NK-92 (cell line): ENCODE results near the gene TCTN3.
"Not testable (repeated sequence)": the region's sequence is repeated elsewhere in the genome, so short reads cannot be mapped to it uniquely, and the experiment has no call there.

ENCODE experiments used
- DNase-seq: peaks from one replicate; lab custom pipeline; 2025; ENCODE audit not compliant: unreplicated experiment; lab: John Stamatoyannopoulos, UW

TCTN3 gene

DNA sequence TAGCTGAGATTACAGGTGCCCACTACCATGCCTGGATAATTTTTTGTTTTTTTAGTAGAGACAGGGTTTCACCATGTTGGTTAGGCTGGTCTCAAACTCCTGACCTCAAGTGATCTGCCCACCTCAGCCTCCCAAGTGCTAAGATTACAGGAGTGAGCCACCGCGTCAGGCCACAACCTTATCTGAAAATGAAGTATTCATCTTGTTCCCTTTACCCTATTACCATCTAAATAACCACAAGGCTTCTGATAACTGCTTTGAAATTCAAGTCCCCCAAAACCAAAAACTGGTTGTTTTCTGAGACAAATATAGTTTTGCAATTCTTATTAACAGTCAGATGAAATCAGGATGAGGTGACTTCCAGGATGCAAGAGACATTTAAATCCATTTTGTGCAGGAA lies 2.4 kb downstream of the TCTN3 start:
- no peak for DNase-seq

DNA sequence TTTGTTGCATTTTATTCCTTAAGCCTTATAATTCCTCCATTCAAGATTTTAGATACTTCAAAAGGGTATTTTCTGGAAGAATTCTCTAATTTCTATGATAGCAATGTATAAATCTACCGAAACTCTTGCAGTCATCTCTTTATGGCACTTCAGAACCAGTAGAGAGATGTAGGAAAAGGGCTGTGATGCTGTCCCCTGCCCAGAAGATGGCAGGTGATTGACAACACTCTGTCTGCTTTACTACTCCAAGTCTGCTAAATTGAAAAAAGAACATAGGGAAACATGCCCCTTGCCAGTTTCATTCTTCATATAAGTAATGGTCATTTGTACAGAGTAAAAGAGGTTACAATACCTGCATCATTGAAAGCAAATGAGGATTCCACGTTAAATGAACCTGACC lies 5.1 kb downstream of the TCTN3 start:
- no peak for DNase-seq

DNA sequence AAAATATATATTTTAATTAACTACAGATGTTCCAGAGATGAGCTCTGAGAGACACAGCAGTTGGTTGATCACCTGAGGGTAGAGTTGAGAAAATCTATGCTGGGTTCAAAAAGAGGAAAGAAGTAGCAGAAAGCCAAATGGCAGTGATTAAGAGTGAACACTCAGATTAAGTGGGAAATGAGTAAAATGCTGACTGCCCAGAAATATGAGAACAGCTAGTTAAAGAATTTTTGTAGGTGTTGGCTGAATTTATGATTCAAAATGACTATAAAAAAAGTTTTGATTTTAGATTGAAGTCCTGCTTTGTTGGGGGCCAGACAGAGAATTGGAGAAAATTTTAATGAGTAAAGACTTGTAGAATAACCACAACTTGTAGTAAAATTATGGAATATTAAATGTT lies 9.8 kb downstream of the TCTN3 start:
- DNase-seq: no peak

DNA sequence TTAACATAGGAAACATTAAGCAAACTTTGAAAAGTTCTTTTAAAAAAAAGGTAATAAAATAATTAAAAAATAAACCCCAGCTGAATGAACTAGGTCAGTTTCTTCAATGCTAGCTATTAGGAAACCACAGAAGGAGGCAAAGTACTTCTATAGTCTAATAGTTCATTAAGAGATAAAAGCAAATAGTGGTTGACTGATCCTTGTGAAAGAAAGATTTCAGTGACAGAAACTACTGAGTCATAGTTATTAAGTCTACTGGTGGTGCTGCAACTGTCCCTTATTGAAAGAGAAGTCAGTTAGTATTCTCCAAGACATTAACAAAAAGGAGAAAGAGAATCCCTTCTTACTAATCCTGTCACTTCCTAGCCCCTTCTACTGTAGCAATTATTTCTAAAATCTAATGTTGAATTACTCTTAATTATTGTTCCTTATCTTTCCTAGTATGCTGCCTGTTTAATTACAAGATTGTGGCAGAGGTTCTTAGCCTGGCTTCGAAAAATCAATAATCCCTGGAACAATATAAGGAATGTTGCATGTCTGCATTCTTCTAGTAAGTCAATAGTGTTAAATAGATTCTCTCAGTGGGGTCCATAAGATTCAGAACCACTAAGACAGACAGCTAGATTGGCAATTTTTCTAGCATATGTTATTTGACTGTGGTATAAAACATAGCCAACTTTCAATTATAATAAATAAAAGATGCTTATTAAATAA lies 18.2 kb downstream of the TCTN3 start:
- no peak for DNase-seq

DNA sequence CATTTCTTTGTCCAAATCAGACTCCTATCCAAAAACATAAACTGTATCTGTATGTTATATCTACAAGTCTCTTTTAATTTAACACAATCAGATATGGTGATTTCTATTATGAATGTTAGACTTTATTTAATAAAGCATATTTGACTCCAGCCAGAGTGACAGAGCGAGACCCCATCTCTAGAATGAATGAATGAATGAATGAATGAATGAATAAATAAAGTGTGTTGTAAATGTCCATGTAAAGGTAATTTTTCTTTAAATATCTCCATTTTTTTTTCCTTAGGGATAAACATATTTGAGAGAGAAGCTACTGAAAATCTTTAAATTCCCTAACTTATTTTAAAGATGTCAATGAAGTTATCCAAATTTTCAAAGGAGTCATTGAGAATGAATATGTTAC lies 19.1 kb downstream of the TCTN3 start:
- no peak for DNase-seq

DNA sequence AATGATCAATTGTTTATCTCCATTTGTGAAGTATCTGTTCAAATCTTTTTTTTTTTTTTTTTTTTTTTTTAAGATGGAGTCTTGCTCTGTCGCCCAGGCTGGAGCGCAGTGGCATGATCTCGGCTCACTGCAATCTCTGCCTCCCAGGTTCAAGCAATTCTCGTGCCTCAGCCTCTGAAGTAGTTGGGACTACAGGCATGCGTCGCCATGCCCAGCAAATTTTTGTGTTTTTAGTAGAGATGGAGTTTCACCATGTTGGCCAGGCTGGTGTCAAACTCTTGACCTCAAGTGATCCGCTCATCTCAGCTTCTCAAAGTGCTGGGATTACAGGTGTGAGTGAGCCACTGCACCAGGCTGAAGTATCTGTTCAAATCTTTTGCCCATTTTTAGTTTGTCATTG lies 21.1 kb downstream of the TCTN3 start:
- DNase-seq: not testable (repeated sequence)

DNA sequence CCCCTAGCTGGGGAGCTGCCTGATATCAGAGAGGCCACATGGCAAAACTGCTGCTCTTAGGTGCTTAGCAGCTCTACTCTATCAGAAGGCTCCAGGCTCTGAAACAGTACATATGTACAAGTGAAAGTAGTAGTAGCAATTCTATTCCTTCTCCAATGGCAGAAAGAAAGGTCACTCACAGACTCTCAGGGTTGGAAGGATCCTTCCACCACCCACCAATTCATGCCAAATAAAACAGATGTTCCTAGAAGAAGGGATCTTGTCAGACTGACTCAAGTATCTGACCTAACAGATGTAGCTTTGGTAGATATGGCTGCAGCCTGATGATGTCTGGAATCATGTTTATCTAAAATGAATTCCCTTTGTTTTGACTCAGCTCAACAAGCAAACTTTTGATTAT lies 29.2 kb downstream of the TCTN3 start:
- DNase-seq: no peak

DNA sequence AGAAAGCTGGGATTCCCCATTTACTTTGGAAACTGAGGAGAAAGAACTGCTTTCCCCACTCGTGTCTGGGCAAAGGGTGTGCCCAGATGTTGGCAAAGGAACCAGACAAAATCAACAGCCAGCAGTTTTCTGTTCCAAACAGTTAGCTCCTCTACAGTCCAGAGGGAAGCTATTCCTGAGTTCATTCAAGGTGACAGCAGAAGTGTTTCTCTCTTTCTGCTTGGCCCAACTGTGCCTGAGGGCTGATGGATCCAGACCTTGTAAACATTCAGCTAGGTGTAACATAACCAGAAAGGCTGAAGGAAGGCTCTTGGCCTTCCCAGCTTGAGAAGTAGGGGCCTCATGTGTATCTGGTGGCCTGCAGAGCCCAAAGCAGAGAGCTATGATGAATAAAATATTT lies 30.2 kb downstream of the TCTN3 start:
- no peak for DNase-seq

DNA sequence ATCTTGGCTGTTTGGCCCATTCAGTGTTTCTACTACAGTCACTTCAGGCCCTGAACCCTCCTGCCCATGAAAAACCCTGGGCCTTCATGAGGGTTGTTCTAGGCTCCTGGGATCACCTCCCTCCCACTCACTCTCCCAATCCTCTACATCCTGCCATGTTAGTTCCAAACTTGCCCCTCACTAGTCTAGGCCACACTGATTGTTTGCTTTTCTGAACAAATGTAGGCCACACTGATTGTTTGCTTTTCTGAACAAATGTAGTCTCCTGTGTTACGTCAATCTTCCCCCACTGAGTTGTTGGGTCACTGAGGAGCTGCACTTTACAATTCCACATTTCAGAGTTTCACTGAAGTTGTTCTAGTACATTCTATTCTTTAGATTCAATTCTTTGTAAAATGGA lies 31.9 kb downstream of the TCTN3 start:
- no peak for DNase-seq

DNA sequence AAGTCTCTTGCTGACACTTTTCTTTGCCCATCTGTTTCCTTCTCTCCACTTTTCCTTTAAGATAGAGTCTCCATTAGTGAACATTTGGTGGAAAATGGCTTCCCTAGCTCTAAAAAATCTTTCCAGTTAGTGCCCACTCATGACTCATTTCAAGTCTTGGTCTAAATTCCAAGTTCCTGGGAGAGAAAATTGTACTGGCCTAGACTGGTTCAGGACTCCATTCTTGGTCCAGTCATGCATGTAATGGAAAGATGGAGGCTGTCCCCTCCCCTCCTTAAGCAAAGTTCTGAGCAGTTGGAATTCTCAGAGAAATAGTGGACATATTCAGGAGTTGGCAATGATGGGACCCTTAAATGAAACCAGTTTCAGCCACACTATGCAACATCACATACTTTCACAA lies 33.4 kb downstream of the TCTN3 start:
- no peak for DNase-seq

DNA sequence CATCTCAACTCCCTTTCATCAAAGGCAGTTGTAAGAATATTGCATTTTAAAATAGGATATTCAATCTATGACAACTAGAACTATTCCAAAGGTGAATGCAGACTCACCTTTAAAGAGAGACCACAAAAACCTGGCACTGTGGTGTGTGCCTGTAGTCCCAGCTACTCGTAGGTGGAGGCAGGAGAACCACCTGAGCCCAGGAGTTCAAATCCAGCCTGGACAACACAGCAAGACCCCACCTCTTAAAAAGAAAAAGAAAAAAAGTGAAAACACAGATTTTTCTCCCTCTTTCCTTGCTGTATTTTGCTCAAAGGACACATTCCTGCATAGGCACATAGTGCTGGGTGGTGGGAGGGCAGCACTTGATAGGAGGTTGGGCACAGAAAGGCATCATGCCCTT lies 36.5 kb downstream of the TCTN3 start:
- no peak for DNase-seq

DNA sequence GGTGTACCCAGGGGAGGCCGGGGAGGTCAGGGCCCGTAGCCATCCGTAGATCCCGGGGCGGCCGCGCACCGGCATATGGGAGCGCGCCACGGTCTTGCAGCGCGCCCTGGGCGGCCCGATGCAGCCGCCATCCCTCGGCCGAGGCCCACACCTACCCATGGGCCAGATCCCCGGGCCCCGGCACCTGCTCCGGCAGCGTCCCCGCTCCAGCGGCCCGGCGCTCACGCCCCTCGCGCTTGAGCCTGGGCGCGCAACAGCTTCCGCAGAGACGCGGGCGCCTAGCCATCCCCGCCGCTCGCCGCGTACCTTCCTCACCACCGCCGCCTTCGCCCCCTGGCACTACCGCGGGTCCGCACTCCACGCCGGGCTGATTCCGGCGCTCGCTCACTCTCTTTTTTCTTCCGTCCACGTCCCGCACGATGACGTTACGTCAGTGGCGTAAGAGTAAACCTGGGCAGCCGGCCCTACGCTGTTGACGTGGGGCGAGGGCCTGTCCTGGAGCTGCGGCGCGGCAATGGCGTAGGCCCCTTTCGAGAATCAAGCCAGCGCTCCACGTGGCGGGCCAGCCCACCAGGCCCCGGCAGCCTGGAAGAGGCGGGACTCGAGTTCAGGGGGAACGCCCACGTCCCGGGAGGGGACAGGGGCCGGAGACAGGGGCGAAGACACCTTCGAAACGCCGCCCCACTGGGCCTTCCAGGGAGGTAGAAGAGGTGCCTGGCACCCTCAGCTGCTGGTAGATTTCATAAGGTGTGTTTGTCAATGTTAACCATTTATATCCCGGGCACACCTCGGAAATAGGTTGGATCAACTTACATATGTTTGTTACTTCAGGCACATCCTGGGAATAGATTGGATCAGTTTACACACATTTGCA lies 37.2 kb downstream of the TCTN3 start, which contains the start of gene ALDH18A1:
ALDH18A1 (minus strand) TSS at position 421 of the 874 bp plus-strand sequence. CDS start 3,334 bp downstream, outside the sequence.
- peak; percentile 57 for DNase-seq

DNA sequence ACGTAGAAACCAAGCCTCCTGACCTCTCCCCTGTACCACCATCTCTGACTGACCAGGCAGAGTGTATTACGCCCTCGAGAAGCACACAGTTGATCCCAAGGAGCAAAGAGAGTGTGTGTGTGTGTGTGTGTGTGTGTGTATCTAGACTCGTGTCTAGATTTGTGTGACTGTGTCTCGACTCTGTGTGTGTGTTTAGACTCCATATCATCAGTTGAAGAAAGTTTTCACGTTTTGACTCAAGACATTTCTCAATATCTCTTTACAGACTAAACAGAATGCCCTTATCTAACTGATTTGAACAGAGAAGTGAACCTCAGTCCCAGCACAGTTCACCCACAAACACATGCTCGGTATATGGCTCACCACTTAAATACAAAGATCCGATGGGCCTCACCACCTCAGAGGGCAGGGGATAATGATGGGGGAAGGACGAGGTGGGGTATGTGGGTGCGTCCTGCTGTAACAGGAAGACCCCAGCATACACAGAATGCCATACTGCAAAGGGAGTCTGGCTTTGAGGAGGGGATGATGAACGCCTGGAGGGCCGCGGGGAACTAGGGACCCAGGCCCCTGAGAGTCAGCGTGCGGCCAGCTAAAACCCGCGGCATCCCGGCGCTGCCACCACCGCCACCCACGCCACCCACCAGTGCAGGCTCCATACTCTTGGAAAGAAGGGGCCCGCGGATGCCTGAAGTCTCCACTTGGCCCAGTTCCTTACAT lies 38.0 kb downstream of the TCTN3 start:
- no peak for DNase-seq

DNA sequence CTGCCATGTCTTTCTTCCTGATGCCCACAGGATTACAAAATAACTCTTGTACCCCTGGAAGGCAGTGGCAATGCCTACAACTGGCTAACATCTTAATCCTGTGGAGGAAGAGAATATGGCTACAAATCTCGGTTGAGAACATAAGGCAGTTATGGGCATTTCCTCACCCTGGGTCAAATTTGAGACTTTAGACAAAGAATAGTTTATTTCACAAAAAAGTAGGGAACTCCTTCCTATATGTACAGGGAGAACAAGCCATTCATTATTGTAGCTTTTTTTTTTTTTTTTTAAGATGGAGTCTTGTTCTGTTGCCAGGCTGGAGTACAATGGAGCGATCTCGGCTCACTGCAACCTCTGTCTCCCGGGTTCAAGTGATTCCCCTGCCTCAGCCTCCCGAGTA lies 39.8 kb downstream of the TCTN3 start:
- DNase-seq: no peak

DNA sequence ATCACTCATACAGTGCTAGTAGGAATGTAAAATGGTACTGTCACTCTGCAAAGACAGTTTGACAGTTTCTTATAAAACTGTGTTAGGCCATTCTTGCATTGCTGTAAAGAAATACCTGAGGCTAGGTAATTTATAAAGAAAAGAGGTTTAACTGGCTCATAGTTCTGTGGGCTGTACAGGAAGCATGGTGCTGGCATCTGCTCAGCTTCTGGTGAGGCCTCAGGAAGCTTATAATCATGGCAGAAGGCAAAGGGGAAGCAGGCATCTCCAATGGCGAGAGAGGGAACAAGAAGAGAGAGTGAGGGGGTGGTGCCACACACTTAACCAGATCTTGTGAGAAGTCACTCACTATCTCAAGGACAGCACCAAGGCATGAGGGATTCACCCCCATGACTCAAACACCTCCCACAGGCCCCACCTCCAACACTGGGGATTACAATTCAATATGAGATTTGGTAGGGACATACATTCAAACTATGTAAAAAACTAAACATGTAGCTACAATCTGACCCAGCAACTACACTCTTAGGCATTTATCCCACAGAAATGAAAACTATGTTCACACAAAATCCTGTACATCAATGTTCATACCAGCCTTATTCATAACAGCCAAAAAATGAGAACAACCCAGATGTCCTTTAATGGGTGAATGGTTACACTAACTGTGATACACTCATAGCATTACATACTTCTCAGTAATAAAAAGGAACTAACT lies 42.2 kb downstream of the TCTN3 start:
- DNase-seq: no peak

DNA sequence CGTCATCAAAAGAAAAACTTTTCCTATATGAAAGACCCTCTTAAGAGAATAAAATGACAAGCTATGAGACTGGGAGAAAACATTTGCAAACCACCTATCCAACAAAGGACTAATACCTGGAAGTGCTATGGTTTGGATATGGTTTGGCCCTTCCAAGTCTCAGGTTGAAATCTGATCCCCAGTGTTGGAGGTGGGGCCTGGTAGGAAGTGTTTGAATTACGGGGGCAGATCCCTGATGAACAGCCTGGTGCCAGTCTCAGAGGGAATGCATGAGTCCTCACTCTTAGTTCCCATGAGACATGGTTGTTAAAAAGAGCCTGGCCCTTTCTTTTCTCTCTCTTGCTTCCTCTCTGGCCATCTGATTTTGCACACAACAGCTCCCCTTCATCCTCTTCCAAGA lies 43.5 kb downstream of the TCTN3 start:
- DNase-seq: no peak

DNA sequence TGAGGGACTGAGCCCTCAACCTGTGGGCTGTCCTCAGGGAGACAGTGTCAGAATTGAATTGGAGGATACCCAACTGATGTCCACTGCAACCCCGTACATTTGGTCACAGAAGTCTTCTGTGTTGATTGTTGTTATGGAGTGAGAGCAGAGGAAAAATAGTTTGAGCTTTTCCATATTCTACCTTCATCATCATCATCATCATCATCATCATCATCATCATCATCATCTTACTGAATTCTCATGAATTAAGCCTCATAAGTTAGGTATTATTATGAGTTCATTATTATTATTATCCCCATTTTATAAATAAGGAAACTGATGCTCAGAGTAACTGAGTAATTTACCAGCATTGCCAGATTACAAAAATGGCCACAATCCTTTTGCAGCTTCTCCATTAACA lies 45.6 kb downstream of the TCTN3 start:
- no peak for DNase-seq

DNA sequence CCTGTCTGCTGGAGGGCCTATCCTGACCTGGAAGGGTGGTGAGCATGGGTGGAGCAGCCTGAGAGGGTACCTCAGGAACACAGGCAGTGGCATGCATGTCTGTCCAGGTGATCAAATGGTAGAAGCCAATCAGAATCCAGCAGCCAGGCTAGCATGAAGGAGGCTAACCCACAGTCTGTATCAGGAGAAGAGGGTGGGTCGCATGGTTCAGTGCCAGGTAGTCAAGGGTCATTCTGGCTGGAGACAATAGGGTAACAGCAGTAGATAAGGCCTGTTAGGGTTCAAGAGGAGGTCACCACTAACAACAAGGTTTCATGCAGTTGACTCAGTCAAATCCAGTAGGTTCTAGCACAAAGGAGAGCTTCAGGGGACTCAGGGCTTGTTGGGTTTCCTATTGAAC lies 47.6 kb downstream of the TCTN3 start:
- DNase-seq: no peak

DNA sequence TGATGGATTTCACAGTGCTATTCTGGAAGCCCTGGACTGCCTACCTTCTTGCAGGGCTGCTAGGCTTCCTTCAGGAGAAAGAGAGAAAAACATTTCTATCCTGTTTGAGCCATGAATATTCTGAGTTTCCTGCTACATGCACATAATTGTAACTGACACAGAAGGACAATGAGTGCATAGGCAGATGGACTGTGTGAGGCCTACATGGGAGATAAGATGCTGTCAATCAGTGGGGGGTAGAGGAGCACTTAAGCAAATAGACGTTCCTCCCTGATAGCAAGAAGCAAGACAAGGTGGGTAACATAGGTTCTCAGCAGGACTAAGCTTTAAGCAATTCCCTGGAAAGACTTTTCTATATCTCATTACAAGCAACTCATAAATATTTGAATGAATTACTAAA lies 48.8 kb downstream of the TCTN3 start:
- DNase-seq: no peak

DNA sequence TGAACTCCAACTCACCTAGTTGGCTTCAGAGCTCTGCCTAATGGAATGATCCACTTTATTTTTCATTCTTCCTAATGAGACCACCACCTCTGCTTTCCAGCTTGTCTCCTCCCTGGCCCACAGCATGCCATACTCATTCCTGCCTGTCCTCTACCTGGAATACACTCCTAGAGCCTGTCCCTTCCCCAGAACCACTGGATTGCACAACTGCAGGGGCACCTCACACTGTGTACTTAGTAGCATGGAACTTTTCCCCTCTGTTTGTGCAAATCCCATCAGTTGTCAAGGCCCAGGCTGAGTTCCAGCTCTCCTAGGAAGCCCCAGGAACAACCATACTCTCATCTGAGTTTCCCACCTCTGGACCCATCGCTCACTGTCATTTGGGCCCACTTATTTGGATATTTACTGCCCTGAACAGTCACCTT lies 52.8 kb downstream of the TCTN3 start:
- DNase-seq: no peak

DNA sequence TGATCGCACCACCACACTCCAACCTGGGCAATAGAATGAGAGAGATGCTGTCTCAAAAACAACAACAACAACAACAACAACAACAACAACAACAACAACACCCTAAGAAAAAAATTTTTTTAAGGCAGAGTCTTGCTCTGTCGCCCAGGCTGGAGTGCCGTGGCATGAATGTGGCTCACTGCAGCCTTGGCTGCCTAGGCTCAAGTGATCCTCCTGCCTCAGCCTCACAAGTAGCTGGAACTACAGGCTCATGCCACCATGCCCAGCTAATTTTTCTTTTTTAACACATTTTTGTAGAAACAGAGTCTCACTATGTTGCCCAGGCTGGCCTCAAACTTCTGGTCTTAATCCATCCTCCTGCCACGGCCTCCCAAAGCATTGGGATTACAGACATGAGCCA lies 55.8 kb downstream of the TCTN3 start:
- no peak for DNase-seq
